Retinal pigment epithelial cell (primary cell): ENCODE data around the gene CD33.

Experiments
- DNase-seq: peaks from one replicate; pipeline ENCODE4 v3.0.0-alpha.2; 2010; ENCODE audit warnings: low read depth
- H3K4me3 ChIP-seq: 2 replicates; pipeline ENCODE4 v1.5.1; 2011; ENCODE audit warnings: mild to moderate bottlenecking, low read length, control low read depth, moderate library complexity
- CTCF ChIP-seq: conservative IDR thresholded peaks from 2 replicates; pipeline ENCODE4 v1.5.1; 2011; ENCODE audit warnings: low read depth, low read length, control low read depth, inconsistent platforms

CD33 gene

GRCh38 chr19:51277112-51277511 is 52.2 kb downstream of the CD33 start:
- no peak overlapping the region for H3K4me3 ChIP-seq
- no peak for TF ChIP-seq CTCF
- no peak for DNase-seq

DNA sequence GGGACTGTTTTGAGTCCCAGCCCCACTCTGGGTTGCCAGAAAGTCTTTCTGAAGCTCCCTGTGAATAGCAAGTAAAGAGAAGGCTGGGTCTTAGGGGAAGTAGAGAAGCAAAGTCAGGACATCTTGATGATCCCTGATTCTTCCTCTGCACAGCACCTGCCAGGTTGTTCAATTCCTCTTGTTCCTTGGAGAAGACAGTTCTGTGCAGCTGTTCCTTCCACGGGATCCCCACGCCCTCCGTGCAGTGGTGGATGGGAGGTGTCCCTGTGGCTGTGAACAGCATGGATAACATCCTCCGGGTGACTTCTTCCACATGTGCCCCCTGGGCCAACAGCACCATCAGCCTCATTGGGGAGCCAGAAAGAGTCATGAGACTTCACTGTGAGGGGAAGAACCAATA is 57.5 kb downstream of the CD33 start:
- TF ChIP-seq CTCF, result no peak
- DNase-seq, result no peak
- H3K4me3 ChIP-seq, result no peak overlapping the region

DNA sequence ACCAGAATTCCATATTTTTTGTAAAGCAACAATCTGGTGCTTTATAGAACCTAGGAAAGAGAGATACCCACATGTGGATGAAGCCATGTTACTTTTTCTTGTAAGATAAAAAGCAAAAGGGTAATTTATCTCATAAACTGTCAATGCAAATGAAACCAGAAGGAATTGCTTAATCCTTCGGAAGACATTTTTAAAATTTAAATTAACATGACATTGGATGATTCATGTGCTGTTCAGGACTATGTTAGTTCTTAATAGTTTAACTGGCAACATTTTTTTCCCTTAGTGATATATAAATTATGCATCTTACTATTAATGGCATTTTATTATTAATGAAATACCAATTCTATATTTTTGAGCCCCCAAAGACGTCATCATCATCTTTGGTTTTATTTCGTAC is 60.8 kb downstream of the CD33 start:
- no peak overlapping the region for H3K4me3 ChIP-seq
- no peak for TF ChIP-seq CTCF
- DNase-seq, result no peak
